Right lobe of liver (tissue), 4 donors: ENCODE results near the gene CDKL4.

Experiments
- CTCF ChIP-seq, 4 donors: fragments of 200-600 bp in 3 of 4; fragments of 450-650 bp in 1 of 4; IDR thresholded peaks; one replicate each; pipeline versions ENCODE4 v1.5.1 to v1.8.0; 2016 to 2022; ENCODE audit warnings: antibody characterized with exemption in 4 of 4, mild to moderate bottlenecking in 2 of 4
- POLR2A ChIP-seq: fragments of 450-650 bp; IDR thresholded peaks from one replicate; pipeline ENCODE4 v1.6.1; 2017; ENCODE audit warnings: antibody characterized with exemption, mild to moderate bottlenecking
- donor health status: DM: no; HTN: no; CAD: no.
- donor health status: DM: no; HTN: no; CAD: no.
- donor health status: DM: no; HTN: yes; CAD: no.

- TF ChIP-seq CTCF (IDR thresholded peaks at IDR 0.05) (no peak), POLR2A (no peak)
These were observed 2.7 kb upstream of the CDKL4 start for GRCh38 chr2:39246382-39246980.
